GM18499 (cell line): ENCODE data around the gene GCGR.
"Not testable (repeated sequence)": the region's sequence is repeated elsewhere in the genome, so short reads cannot be mapped to it uniquely, and the experiment has no call there.

Experiments used
- ATAC-seq: cut with Tn5 transposase; IDR thresholded peaks from one replicate; pipeline ENCODE4 v1.9.1; 2021; ENCODE audit warnings: moderate number of reproducible peaks; ENCODE audit not compliant: insufficient read depth, unreplicated experiment

The GCGR gene

DNA sequence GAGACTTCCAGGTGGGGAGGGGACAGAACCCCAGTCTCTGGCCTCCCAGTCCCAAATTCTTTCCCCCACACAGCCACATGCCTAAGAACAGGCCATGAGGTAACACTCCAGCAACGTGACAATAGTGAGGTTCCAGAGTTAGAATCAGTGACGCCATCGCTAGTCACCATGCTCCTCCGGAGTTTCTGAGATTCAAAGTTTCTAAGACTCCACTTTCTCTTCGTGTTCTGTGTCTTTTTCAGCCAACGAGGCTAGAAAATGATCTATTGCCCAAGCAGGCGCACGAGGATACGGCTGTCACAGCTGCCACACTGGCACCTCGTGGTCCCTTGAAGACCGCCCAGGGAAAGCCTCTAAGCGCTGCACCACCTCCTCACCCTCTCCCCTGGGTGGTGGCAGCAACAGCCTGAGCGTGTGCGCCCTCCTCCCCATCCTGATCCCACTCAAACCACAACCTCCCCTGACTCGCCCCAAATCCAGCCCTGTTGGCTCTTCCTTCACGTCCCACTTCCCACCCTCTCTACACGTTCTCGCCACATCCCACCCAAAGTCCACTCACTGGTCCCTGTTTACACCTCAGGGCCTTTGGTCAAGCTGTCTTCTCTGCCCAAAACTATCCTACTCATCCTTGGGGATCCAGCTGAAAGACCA, 28.1 kb downstream of the GCGR start:
- ATAC-seq: no peak

DNA sequence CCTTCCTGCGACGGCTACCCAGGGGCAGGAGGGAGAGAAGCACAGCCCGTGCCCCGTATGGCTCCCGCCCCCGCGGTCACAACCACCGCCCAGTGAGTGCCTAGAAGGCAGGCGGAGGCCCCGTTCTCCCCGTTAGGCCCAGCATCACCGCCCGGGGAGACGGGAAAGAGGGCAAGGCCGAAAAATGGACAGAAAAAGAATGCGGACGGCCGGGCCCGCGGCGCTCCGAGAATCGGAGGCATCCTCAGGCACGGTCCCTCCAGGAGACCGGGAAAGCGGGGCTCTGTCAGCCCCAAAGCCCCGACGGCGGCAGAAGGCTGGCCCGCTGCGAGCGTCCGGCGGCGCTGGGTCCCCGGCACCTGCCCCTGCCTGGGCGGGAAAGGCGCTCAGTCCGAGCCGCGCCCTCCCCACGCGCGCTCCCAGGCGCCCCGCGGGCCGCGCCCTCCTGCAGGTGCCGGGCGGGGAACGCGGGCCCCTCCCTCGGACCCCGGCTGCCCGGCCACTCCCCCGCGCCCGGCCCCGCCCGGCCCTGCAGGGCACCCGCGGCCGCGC, 28.7 kb downstream of the GCGR start:
- no peak for ATAC-seq

DNA sequence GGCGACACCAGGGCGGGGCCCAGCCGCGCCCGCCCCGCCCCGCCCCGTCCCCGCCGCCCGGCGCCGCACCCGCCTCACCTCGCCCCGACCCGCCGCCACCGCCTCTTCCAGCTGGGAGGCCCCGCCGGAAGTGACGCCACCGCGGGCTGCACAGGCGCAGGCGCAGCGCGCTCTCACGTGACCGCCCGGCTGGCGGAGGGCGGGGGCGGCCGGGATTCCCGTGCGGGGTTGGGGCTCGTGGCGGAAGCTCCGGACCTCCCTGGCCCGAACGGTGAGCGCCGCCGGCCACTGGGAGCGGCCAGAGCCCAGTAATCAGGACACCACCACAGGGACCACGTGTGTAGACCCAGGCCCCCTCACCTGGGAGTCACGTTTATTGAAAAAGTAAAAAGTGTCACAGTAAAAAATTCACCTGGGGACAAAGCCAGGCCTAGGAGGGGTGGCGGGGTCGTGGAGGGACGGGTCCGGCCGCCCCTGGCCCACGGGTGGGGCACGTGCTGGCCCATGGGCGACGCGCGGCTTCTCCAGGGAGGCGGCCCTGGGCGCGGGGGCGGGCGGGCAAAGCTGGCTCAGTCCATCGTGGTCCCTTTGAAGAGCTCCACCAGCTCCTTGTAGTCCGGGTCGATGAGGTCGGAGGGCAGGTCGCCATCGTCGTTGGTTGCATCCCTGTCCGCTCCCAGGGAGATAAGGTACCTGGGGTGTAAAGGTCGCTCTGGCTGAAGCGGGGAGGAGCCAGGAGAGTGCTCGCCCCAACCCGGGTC, 29.4 kb downstream of the GCGR start, which contains the start of gene MCRIP1:
Gene MCRIP1, minus strand, starts transcription at position 132 of the 761 bp plus-strand sequence. CDS start 8,785 bp downstream, outside the sequence.
- no peak for ATAC-seq

DNA sequence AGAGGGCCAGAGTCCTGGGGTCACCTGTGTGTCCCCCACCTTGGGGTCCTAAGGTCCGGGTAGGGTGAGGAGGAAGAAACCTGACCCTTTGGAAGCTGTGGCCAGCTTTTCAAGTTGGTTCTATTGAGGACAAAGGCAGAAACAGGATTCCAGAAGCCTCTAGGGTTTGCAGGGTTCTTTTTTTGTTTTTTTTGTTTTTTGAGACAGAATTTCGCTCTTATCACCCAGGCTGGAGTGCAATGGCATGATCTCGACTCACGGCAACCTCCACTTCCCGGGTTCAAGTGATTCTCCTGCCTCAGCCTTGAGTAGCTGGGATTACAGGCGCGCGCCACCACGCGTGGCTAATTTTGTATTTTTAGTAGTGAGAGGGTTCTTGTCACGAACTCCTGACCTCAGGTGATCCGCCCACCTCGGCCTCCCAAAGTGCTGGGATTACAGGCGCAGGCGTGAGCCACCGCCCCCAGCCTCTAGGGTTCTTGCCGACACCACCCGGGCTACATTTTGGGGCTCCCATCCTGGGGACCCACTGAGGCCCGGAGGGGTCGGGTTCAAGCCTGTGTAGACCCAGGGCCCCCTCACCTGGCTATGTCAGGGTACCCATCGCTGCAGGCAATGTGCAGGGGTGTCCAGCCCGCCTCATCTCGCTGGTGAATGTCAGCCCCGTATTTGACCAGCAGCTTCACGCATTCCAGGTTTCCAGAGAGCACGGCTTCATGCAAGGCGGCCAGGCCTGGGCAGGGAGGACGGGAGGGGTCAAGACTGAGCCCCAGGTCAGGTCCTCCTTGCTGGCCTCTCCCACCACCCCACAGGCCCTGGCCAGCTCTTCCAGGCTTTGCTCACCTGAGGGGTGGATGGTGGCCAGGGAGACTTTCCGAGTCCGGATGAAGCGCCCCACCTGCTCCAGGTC, 30.2 kb downstream of the GCGR start:
- no peak for ATAC-seq

DNA sequence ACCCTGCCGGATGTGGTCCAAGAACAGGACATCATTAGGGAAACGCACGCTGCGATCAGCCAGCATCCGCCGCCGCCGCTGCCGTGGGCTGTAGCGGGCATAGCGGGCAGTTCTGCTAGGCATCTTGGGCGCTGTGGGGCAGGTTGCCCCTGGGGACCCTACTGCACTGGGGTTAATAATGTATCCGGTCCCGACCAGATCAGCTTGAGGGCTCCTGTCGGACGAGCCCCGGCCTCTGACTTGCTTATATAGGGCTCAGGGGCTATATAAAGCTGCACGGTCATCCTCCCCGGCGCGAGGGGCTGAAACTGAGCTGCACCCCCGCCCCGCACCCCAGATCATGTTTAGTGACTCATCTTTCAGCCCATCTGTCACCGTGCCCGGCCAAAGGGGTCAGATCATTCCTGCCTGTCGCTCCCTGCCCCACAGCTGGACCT, 30.9 kb downstream of the GCGR start, which contains the start of gene PPP1R27:
Gene PPP1R27, minus strand, starts transcription at position 220 of the 437 bp plus-strand sequence. Its CDS starts 97 bp downstream, at position 123.
- no peak for ATAC-seq

DNA sequence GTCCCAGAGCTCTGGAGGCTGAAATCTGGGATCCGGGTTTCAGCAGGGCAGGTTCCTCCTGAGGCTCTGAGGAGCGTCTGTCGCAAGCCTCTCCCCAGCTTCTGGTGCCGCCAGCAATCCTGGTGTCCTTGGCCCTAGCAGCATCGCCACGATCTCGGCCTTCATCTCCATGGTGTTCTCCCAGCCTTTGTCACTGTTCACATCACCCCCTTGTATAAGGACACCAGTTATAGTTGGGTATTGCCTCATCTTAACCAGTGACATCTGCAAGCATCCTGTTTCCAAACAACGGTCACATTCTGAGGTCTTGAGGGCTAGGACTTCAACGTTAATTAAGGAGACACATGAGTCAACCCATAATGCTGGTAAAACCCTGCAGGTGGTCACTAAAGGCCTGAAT, 33.7 kb downstream of the GCGR start:
- no peak for ATAC-seq

DNA sequence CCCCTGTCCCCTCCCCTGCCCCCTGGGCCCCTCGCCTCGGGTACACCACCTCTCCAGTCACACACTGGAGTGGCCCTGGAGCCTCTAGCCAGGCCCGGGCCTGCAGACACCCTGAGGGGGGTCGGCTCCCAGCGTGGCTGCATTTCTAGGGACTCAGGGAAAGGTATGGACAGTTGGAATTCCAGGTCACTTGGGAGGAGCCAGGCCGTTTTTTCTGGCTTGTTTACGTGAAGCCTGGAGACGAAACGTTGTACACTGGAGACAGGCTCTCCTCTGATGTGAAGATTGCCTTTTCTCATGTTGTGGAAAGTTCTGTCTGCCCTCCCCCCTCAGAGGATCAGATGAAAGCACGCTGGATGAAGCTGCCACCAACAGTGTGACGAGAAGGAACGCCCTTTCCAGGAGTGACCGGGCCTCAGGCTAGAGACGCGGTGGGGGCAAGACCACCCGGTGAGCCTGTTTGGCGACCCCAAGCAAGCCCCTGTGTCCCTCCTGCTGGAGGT, 34.9 kb downstream of the GCGR start:
- ATAC-seq: no peak

DNA sequence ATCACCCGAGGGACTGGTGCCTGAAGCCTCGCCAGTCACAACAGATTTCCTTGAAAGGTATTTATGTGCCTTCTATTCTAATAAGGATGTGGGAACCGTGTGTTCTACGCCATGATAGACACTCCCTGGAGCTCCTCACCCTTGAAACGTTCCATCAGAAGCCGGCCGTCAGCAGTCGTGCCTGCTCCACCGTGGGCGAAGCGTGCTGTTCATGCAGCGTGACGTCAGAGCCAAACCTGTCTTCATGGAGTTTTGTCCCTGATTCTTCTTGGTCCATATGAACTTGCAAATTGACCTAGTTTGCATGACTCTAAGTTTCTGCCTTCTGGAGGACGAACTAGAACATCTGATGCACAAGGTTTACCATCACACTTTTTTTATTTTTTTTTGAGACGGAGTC, 35.4 kb downstream of the GCGR start:
- ATAC-seq: no peak

DNA sequence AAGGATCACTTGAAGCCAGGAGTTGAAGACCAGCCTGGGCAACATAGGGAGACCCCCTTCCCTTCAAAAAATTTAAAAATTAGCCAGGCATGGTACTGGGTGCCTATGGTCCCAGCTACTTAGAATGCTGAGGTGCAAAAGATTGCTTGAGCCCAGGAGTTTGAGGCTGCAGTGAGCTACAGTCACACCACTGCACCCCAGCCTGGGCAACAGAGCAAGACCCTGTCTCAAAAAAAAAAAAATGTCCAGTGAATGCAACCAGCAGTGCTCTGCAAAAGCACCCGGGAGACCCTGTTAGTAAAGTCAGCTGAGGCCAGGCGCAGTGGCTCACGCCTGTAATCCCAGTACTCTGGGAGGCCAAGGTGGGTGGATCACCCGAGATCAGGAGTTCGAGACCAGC, 36.1 kb downstream of the GCGR start:
- ATAC-seq: not testable (repeated sequence)

DNA sequence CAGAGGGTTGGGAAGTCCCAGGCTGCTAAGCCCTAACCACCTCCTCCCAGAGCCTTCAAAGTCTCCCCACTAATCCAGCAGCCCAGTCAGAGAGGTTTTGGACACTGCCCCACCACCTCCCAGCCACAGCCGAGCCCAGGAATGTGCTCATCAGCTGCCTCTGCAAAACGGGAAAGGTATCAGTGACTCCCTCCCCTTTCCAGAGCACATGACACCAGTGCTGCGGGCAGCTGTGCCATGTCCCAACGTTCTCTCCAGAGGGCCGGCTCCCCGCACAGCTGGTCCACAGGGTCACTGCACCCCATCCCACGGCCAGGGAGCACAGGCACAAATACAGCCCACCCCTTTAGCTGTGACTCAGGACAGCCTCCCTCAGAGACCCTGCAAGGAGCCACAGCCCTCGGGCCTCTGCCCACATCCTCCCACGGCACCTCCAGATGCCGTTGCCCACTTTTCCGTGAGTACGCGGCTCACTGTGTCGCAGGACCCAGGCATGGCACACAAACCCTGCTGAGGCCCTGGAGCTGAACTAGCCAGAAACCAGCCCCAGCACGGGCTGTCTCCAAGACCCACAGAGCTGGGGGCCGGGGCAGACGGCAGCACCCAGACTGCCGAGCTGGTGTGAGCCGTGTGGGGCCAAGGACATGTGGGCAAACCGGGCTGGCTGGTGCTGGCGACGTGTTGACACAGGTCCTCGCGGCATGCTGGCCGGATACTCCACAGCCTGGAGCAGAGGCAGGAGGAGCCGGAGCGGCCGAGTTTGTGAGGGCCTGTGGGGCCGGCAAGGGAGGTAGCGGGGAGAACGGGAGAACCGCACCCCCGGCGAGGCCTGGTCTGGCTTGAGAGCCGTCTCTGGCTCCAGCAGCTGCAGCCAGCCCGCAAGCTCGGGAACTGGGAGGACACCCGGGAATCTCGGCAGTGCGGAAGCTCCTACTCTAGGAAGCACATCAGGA, 37.2 kb downstream of the GCGR start:
- ATAC-seq: no peak

DNA sequence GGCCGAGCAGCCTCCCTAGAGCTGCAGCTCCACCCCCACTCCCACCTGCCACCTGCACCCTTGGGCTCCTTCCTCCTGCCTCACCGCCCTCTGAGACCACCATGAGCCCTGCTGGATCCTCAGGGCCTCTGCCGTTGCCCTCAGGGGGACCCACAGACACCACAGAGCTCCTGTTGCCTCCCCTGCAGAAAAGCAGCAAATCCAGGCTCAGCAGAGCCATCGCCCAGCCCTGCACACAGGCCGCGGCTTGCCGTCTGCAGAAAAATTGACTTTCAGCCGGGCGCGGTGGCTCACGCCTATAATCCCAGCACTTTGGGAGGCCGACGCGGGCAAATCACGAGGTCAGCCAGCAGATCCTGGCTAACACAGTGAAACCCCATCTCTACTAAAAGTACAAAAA, 37.9 kb downstream of the GCGR start:
- no peak for ATAC-seq

DNA sequence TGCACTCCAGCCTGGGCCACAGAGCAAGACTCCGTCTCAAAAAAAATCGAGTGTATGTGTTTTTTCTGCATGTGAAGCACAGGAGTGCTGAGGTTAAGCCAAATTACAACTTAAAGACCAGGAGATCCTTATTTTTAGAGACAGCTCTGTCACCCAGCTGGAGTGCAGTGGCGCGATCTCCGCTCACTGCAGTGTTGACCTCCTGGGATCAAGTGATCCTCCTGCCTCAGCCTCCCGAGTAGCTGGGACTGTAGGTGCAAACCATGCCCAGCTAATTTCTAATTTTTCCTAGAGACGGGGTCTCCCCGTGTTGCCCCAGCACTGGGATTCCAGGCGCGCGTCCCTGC, 38.4 kb downstream of the GCGR start:
- no peak for ATAC-seq

DNA sequence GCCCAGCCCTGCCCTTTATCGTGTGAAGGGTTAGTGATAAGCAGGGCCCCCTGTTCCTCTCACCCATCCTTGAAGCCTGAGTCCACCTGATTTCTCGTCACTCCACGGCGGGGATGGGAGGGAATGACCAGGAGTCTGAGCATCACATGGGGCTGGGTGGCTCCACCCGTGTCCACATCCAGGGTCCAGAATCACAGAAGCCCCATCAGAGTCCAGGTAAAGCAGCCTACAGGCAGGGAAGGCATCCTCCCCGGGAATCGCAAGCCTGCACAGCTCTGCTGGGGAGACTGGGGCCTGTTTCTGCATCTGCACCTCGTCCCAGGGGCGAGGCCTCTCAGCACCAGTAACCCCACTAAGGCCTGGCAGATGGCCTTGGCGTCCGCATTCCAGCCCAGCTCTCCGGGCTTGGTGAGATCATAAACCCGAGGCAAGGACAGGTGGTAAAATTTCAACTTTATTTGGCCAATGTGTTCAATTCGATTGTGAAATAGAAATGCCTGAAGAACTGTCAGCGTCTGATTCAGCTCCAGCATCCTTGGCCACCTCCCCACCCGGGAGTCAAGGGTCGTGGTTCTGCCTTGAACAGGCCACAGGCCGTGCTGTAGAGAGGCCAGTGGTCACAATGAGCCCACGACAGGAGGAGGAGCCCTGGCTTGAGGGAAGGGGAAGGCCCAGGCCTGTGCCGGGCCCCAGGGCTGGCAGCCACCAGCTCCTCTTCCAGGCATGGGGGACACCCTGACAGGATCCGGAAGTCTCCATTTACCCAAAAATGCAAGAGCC, 39.0 kb downstream of the GCGR start:
- ATAC-seq: no peak

DNA sequence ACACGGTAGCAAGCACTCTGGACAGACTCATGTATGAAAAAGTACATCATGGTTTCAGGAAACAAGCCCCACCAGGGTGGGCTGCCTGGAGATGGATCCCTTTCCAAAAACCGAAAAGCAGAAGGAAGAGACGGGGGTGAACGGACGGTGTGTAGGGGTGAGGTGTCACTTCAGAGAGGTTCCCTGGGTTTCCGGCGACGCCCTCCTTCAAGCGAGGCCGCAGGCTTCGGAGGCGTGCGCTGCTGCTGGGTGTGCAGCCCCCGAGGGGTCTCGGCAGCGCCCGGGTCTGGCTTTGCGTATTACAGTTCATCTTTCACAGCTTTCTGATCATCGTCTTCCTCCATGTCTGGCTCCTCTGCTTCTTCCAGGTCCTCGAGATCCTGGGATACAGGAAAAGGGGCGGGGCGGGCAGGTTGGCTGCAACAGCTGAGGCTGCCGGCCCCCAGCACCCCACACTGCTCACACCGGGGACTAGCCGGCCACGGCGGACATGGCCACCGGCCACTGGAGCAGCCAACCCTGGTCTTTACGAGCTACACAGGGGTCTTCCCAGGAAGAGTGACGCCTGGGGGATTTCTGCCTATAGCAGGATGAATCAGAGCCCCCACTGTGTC, 39.9 kb downstream of the GCGR start:
- no peak for ATAC-seq

DNA sequence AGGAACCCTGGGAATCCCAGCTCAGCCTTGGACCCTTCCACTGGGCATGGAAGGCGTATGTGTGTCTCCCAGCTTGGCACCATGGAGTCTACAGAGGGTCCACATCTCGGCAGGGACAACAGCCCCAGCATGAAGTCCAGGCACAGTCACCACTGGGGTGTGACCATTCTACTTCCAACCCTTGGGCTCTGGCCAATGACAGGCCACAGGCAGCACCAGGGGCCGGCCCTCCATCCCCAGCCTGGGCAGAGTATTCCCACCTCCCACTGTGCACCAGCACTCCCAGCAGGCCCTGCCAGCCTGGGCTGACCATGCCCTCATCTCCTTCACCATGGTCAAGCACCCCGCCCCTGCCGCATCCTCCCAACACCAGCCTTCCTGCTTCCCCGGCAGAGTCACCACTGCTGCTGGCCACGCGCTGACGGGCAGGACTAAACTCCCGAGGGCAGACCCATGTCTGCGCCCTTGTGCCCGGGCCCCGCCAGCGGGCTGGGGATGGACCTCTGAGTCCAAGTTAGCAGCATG, 40.4 kb downstream of the GCGR start:
- no peak for ATAC-seq

DNA sequence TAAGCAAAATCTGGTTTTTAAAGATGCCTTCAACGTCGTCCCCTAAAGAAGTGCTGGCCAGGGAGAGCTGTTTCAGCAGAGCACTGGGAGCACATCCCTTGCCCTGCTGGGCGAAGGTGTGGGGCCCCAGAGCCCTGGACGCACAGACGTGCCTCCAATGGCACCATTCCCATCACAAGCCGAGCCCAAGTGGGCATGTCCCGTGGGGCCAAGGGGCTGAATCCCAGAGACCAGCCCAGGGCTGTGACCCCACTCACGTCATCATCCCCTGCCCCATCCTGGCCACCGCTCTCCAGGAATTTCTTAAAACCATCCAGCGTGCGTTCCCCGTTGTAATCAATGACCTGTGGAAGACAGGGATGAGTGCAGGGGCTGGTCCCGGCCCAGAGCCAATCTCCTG, 40.9 kb downstream of the GCGR start:
- ATAC-seq: no peak

DNA sequence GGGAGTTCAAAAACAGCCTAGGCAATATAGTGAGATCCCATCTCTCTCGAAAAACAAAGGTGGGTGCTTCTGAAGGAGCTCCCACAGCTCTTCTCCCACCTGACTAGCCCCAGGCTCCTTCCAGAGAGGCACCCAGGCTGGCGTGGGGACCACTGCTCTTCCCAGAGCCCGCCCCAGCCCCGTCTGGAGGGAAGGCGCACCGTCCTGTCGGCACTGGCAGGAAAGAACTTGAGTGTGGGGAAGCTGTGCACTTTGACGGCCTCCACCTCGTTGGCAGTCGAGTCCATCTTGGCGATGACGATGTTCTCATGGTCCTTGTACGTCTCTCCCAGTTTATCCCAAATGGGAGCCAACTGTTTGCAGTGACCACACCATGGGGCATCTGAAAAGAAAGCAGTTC, 41.4 kb downstream of the GCGR start:
- ATAC-seq: no peak
